ENCODE measurements around the gene SH2D3C. TPM values are rescaled to one million over a fixed set of nuclear protein-coding genes. Genes with fewer than 3 reads are reported as not detected.

Gene SH2D3C
- total and polyA plus RNA-seq, 2 donors from 2014 or later = 13.7 to 27.7 TPM

DNA sequence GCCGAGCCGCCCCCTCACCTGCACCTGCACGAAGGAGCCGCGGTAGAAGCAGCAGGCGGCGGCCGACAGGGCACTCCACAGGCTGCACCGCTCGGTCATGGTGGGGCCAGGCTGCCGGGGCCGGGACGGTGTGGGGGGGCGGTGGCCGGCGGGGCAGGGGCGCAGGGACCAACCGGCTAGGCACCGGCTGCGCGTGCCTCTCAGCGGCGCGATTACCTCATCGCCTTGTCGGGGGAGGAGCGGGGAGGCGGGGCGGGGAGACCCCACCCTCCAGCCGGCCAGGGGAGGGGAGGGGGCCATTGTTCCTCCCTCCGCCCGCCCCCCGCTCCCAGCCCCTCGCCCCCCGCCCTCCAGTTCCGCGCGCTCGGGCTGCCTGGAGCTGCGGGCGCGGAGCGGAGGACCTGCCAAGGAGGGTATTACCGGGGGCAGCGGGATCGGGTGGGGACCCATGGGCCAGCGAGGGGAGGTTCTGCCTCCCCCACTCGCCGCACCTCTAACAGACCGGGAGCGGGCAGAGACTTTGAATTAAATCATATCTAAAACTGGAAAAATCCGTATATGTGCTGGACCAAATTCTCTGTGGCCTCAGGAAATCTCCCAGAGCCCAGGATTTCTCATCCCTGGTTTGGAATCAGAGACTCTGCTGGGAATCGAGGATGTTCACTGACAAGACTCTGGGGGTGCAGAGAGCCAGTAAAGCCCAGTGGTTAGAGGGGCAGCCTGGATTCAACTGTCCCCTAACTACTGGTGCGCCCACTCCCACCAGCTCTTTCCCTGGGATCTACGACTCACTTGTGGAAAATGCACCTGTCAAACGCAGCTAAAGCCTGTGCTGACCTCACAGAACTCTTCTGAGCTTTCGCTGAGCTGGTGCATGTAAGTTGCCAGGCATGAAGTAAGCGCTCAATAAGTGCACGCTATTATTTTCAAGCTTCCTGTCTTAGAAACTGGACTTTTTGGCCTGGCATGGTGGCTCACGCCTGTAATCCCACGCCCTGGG lies 23.1 kb downstream of the SH2D3C start:
- H3K4me1 ChIP-seq (ENCODE audit: control insufficient read depth in 2 of 3, insufficient read depth in 2 of 3, low read depth in 1 of 3, low read length in 3 of 3) = no peaks in the 10 kb centered on the region
- no peak overlapping the region for H3K27ac ChIP-seq (ENCODE audit: low read depth in 2 of 2, low read length in 2 of 2)
- TF ChIP-seq, protein P1, sequence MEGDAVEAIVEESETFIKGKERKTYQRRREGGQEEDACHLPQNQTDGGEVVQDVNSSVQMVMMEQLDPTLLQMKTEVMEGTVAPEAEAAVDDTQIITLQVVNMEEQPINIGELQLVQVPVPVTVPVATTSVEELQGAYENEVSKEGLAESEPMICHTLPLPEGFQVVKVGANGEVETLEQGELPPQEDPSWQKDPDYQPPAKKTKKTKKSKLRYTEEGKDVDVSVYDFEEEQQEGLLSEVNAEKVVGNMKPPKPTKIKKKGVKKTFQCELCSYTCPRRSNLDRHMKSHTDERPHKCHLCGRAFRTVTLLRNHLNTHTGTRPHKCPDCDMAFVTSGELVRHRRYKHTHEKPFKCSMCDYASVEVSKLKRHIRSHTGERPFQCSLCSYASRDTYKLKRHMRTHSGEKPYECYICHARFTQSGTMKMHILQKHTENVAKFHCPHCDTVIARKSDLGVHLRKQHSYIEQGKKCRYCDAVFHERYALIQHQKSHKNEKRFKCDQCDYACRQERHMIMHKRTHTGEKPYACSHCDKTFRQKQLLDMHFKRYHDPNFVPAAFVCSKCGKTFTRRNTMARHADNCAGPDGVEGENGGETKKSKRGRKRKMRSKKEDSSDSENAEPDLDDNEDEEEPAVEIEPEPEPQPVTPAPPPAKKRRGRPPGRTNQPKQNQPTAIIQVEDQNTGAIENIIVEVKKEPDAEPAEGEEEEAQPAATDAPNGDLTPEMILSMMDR (IDR thresholded peaks at IDR 0.05; ENCODE audit: borderline replicate concordance, extremely low read depth, insufficient read depth) = no peak
- H3K9ac ChIP-seq (ENCODE audit: low read length in 3 of 3) = no peak overlapping the region
- H3K9me3 ChIP-seq (ENCODE audit: control insufficient read depth in 2 of 3, insufficient read depth in 1 of 3, low read length in 3 of 3) = no peaks in the 10 kb centered on the region
- H3K27me3 ChIP-seq (ENCODE audit: control insufficient read depth, insufficient read depth, low read length) = peaks cover 10% of the 10 kb centered on the region
- peak in 3 of 5 donors; percentile 45 to 80 (median 70) for DNase-seq
- H3K4me3 ChIP-seq (ENCODE audit: low read length in 3 of 3) = no peak overlapping the region
- no peak for FAIRE-seq
- intact Hi-C loops (cut with DNase I) = no loop called here
- H3K36me3 ChIP-seq (ENCODE audit: control insufficient read depth in 2 of 3, insufficient read depth in 3 of 3, low read length in 3 of 3) = no peaks in the 10 kb centered on the region

DNA sequence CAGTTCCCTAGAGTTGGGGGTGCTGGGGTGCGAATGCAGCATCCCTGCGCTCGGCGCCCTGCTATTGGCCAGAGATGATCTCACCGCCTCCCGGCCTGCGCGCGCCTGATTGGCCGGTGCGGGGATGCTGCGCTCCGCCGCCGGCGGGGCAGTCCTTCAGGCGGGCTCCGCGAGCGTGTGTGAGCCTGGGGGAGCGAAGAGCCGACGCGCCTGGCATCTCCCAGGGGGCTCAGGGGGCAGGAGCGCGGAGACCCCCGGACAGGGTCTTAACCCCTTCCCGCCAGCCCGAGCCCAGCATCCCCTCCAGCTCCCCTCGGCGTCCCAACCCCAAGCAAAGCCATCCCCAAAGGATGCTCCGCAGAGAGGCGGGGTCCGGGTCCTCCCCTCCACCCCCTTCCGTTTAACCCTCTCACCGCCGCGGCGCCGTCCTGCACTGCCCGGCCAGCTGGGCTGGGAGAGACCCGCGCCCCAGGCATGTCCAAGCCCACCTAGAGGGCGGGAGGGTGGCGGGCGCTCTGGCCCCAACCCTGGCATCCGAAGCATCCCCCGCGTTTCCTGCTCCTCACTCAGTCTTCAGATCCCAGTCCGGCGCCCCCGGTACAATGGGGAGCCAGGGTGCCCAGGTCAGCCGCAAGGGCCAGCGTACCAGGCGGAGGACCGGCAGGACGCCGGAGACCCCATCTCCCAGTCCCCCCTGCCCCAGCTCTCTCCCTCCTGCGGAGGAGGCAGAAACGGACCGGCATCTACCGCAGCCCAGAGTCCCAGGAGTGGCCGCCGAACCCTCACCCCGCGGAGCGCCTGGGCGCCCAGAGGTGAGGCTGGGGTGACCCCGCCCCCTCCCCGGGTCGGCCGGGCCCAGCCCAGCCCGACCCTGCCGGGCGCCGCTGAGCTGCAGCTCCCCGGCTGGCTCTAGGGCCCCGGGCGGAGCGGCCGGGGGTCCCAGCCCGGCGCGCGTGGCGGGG lies 24.1 kb downstream of the SH2D3C start:
- Histone ChIP-seq H3K27ac (ENCODE audit: low read depth in 2 of 2, low read length in 2 of 2) (no peak overlapping the region), H3K9me3 (ENCODE audit: control insufficient read depth in 2 of 3, insufficient read depth in 1 of 3, low read length in 3 of 3) (no peaks in the 10 kb centered on the region), H3K4me3 (ENCODE audit: low read length in 3 of 3) (no peak overlapping the region), H3K36me3 (ENCODE audit: control insufficient read depth in 2 of 3, insufficient read depth in 3 of 3, low read length in 3 of 3) (no peaks in the 10 kb centered on the region), H3K4me1 (ENCODE audit: control insufficient read depth in 2 of 3, insufficient read depth in 2 of 3, low read depth in 1 of 3, low read length in 3 of 3) (no peaks in the 10 kb centered on the region), H3K9ac (ENCODE audit: low read length in 3 of 3) (no peak overlapping the region), H3K27me3 (ENCODE audit: control insufficient read depth, insufficient read depth, low read length) (peaks cover 10% of the 10 kb centered on the region)
- peak in 4 of 5 donors; percentile 48 to 65 (median 56) for DNase-seq
- FAIRE-seq = no peak
- TF ChIP-seq, protein P1 (IDR thresholded peaks at IDR 0.05; ENCODE audit: borderline replicate concordance, extremely low read depth, insufficient read depth) = no peak
- intact Hi-C loops (cut with DNase I) = no loop called here

DNA sequence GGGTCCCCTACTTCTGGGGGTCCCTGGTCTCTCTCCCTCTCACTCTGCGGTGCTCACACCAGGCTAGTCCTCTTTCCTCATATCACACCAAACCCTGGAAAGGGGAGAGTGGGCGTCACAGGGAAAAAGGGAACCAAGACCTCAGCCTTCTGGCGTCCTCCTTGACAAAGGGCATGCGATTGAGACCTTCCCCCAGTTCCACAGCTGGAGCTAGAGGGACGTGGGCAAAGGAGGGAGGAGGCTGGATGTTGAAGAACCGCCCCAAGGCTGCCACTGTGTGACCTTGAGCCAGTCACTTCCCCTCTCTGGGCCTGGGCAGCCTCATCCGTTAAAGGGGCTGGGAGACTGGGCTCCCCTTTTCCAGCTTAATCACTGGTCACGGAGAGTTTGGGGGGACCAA lies 24.8 kb downstream of the SH2D3C start:
- no peak for DNase-seq
- no peak for FAIRE-seq
- Histone ChIP-seq H3K4me3 (ENCODE audit: low read length in 3 of 3) (no peak overlapping the region), H3K27me3 (ENCODE audit: control insufficient read depth, insufficient read depth, low read length) (peaks cover 10% of the 10 kb centered on the region), H3K9me3 (ENCODE audit: control insufficient read depth in 2 of 3, insufficient read depth in 1 of 3, low read length in 3 of 3) (no peaks in the 10 kb centered on the region), H3K9ac (ENCODE audit: low read length in 3 of 3) (no peak overlapping the region), H3K4me1 (ENCODE audit: control insufficient read depth in 2 of 3, insufficient read depth in 2 of 3, low read depth in 1 of 3, low read length in 3 of 3) (no peaks in the 10 kb centered on the region), H3K36me3 (ENCODE audit: control insufficient read depth in 2 of 3, insufficient read depth in 3 of 3, low read length in 3 of 3) (no peaks in the 10 kb centered on the region), H3K27ac (ENCODE audit: low read depth in 2 of 2, low read length in 2 of 2) (no peak overlapping the region)
- TF ChIP-seq, protein P1 (IDR thresholded peaks at IDR 0.05; ENCODE audit: borderline replicate concordance, extremely low read depth, insufficient read depth) = no peak
- intact Hi-C loops (cut with DNase I) = no loop called here
